Measurements from ENCODE around the gene SLC30A2. TPM values are rescaled to one million over a fixed set of nuclear protein-coding genes. Genes with fewer than 3 reads are reported as not detected.

Gene SLC30A2
- polyA plus RNA-seq, 1 donor (not counting 4 experiments of a cell fraction or from before 2014, with no cell fraction given): not detected

- Histone ChIP-seq H2AFZ (ENCODE audit: control insufficient read depth, low read length) (no peak overlapping the region), H3K9ac (ENCODE audit: control insufficient read depth, extremely low read depth, insufficient read depth, low read length) (no peak overlapping the region), H3K79me2 (ENCODE audit: control insufficient read depth, insufficient read depth, low read length) (no peaks in the 10 kb centered on the region), H3K27me3 (ENCODE audit: control insufficient read depth, extremely low read depth, insufficient read depth, low read length) (peaks cover 75% of the 10 kb centered on the region), H3K4me1 (ENCODE audit: control insufficient read depth, extremely low read depth, insufficient read depth, low read length) (no peaks in the 10 kb centered on the region), H3K9me1 (ENCODE audit: control insufficient read depth, extremely low read depth, insufficient read depth, low read length) (no peaks in the 10 kb centered on the region), H3K4me2 (ENCODE audit: control insufficient read depth, extremely low read depth, insufficient read depth, low read depth, low read length) (no peak overlapping the region), H3K27ac (ENCODE audit: control insufficient read depth, insufficient read depth, low read length) (no peak overlapping the region), H4K20me1 (ENCODE audit: control insufficient read depth, extremely low read depth, insufficient read depth, low read length) (peaks cover 3% of the 10 kb centered on the region), H3K4me3 (ENCODE audit: control insufficient read depth in 2 of 3, extremely low read depth in 1 of 3, insufficient read depth in 2 of 3, low read depth in 1 of 3, low read length in 3 of 3) (no peak overlapping the region), H3K9me3 (ENCODE audit: control insufficient read depth, low read depth, low read length) (no peaks in the 10 kb centered on the region), H3K36me3 (ENCODE audit: control insufficient read depth in 2 of 2, extremely low read depth in 1 of 2, insufficient read depth in 2 of 2, low read length in 2 of 2) (no peaks in the 10 kb centered on the region)
- no peak for FAIRE-seq
- TF ChIP-seq CTCF (optimal IDR thresholded peaks at IDR 0.05 in 1 of 3, IDR thresholded peaks at IDR 0.05 in 1 of 3, conservative IDR thresholded peaks at IDR 0.05 in 1 of 3; ENCODE audit: extremely low read depth in 1 of 3, insufficient read depth in 2 of 3, low read length in 3 of 3): no peak
- TF ChIP-seq EZH2 (IDR thresholded peaks at IDR 0.05; ENCODE audit: low read length): no peak
- dilution Hi-C loops (cut with MboI; ENCODE audit: extremely low pct_ligation_motif_present, low sequenced_read_pairs): no loop called here
- no peak for DNase-seq (ENCODE audit: low read depth, low spot score)
These were observed 772 bp downstream of the SLC30A2 start for GRCh38 chr1:26044971-26045721.

GRCh38 chr1:26044414-26044813, 1.5 kb downstream of the SLC30A2 start:
- no peaks in the 10 kb centered on the region for H3K36me3 ChIP-seq (ENCODE audit: control insufficient read depth in 2 of 2, extremely low read depth in 1 of 2, insufficient read depth in 2 of 2, low read length in 2 of 2)
- no peak overlapping the region for H2AFZ ChIP-seq (ENCODE audit: control insufficient read depth, low read length)
- no peaks in the 10 kb centered on the region for H3K9me1 ChIP-seq (ENCODE audit: control insufficient read depth, extremely low read depth, insufficient read depth, low read length)
- no peaks in the 10 kb centered on the region for H3K4me1 ChIP-seq (ENCODE audit: control insufficient read depth, extremely low read depth, insufficient read depth, low read length)
- no peak overlapping the region for H3K4me3 ChIP-seq (ENCODE audit: control insufficient read depth in 2 of 3, extremely low read depth in 1 of 3, insufficient read depth in 2 of 3, low read depth in 1 of 3, low read length in 3 of 3)
- DNase-seq (ENCODE audit: low read depth, low spot score): no peak
- no peak for FAIRE-seq
- H4K20me1 ChIP-seq (ENCODE audit: control insufficient read depth, extremely low read depth, insufficient read depth, low read length): peaks cover 3% of the 10 kb centered on the region
- no peaks in the 10 kb centered on the region for H3K79me2 ChIP-seq (ENCODE audit: control insufficient read depth, insufficient read depth, low read length)
- H3K27ac ChIP-seq (ENCODE audit: control insufficient read depth, insufficient read depth, low read length): no peak overlapping the region
- no peak overlapping the region for H3K4me2 ChIP-seq (ENCODE audit: control insufficient read depth, extremely low read depth, insufficient read depth, low read depth, low read length)
- peaks cover 71% of the 10 kb centered on the region for H3K27me3 ChIP-seq (ENCODE audit: control insufficient read depth, extremely low read depth, insufficient read depth, low read length)
- dilution Hi-C loops (cut with MboI; ENCODE audit: extremely low pct_ligation_motif_present, low sequenced_read_pairs): no loop called here
- no peaks in the 10 kb centered on the region for H3K9me3 ChIP-seq (ENCODE audit: control insufficient read depth, low read depth, low read length)
- TF ChIP-seq CTCF (optimal IDR thresholded peaks at IDR 0.05 in 1 of 3, IDR thresholded peaks at IDR 0.05 in 1 of 3, conservative IDR thresholded peaks at IDR 0.05 in 1 of 3; ENCODE audit: extremely low read depth in 1 of 3, insufficient read depth in 2 of 3, low read length in 3 of 3) (no peak), EZH2 (IDR thresholded peaks at IDR 0.05; ENCODE audit: low read length) (no peak)
- H3K9ac ChIP-seq (ENCODE audit: control insufficient read depth, extremely low read depth, insufficient read depth, low read length): no peak overlapping the region

Data from keratinocyte (primary cell).